B cell (primary cell): Measurements from ENCODE around the gene PDGFRB. TPM values are rescaled to one million over a fixed set of nuclear protein-coding genes. Genes with fewer than 3 reads are reported as not detected.

Experiments used
- ATAC-seq: fragments of 200-7000 bp; cut with Tn5 transposase; one replicate; pipeline ENCODE4 v1.10.0; 2021; ENCODE audit warnings: low read depth, mild to moderate bottlenecking, moderate number of reproducible peaks, moderate library complexity
- CTCF ChIA-PET: fragments of 350-600 bp; sonication (Branson Sonifier 250); formaldehyde crosslinking; loops from one replicate; lab custom pipeline; 2021; ENCODE audit warnings: antibody characterized with exemption, inconsistent platforms; lab: Charles Lee
- POLR2A ChIA-PET: fragments of 350-600 bp; sonication (Branson Sonifier 250); formaldehyde crosslinking; loops from one replicate; lab custom pipeline; 2021; ENCODE audit warnings: antibody characterized with exemption; lab: Charles Lee
- DNase-seq: peaks from one replicate; pipeline ENCODE4 v3.0.0; 2013
- H2AFZ ChIP-seq: 2 replicates; pipeline ENCODE4 v1.6.1; 2012; ENCODE audit warnings: mild to moderate bottlenecking, low read depth, low read length; ENCODE audit not compliant: insufficient read depth, poor library complexity, severe bottlenecking
- H3K27ac ChIP-seq, 2 donors: 1 replicate in 1 of 2; 2 replicates in 1 of 2; pipeline ENCODE4 v1.5.1; 2012 to 2013; ENCODE audit warnings: low read length in 2 of 2, mild to moderate bottlenecking in 2 of 2, moderate library complexity in 1 of 2
- H3K27me3 ChIP-seq, 4 experiments: fragments of 200-600 bp in 1 of 4; sonication (generic) in 1 of 4; replicated peaks in 1 of 4; 1 replicate in 2 of 4; 2 replicates in 2 of 4; pipeline versions ENCODE4 v1.6.1 to v1.7.0; 2013 to 2016; ENCODE audit warnings: low read length in 3 of 4, mild to moderate bottlenecking in 2 of 4, mixed read lengths in 1 of 4, moderate library complexity in 1 of 4; ENCODE audit not compliant: insufficient read depth in 4 of 4, control insufficient read depth in 3 of 4; ENCODE audit errors: control extremely low read depth in 1 of 4
- H3K36me3 ChIP-seq, 2 experiments: replicated peaks in 1 of 2; 1 replicate in 1 of 2; 2 replicates in 1 of 2; pipeline versions ENCODE4 v1.6.1 to v1.7.1; 2013; ENCODE audit warnings: low read length in 1 of 2; ENCODE audit not compliant: insufficient read depth in 2 of 2, control insufficient read depth in 1 of 2; ENCODE audit errors: control extremely low read depth in 1 of 2, extremely low read depth in 1 of 2
- H3K4me1 ChIP-seq, 2 donors: fragments of 200-600 bp in 1 of 2; sonication (generic) in 1 of 2; 1 replicate in 1 of 2; 2 replicates in 1 of 2; pipeline versions ENCODE4 v1.5.1 to v1.6.1; 2013 to 2017; ENCODE audit warnings: low read length in 2 of 2; ENCODE audit not compliant: control insufficient read depth in 2 of 2, insufficient read depth in 2 of 2
- H3K4me2 ChIP-seq: replicated peaks from 2 replicates; pipeline ENCODE3; 2012; ENCODE audit warnings: mild to moderate bottlenecking, low read depth, low read length; ENCODE audit not compliant: poor library complexity, severe bottlenecking
- H3K4me3 ChIP-seq, 5 experiments: fragments of 200-600 bp in 1 of 5; sonication (generic) in 1 of 5; 1 replicate in 3 of 5; 2 replicates in 2 of 5; pipeline versions ENCODE4 v1.5.1 to v1.7.0; 2011 to 2016; ENCODE audit warnings: low read length in 4 of 5, mild to moderate bottlenecking in 4 of 5, low read depth in 2 of 5, control low read depth in 1 of 5, moderate library complexity in 1 of 5; ENCODE audit not compliant: insufficient read depth in 1 of 5; ENCODE audit errors: control extremely low read depth in 1 of 5, extremely low read depth in 1 of 5
- H3K79me2 ChIP-seq: fragments of 200-600 bp; sonication (generic); one replicate; pipeline ENCODE4 v1.6.0; 2016; ENCODE audit warnings: low read length; ENCODE audit not compliant: control insufficient read depth, insufficient read depth
- H3K9ac ChIP-seq: fragments of 200-600 bp; sonication (generic); 2 replicates; pipeline ENCODE4 v1.6.1; 2017; ENCODE audit warnings: mild to moderate bottlenecking, low read length, moderate library complexity
- H3K9me3 ChIP-seq, 3 donors: one replicate each; pipeline versions ENCODE4 v1.6.1 to v1.7.1; 2013; ENCODE audit warnings: low read length in 2 of 3; ENCODE audit not compliant: control insufficient read depth in 2 of 3, insufficient read depth in 1 of 3; ENCODE audit errors: control extremely low read depth in 1 of 3
- H4K20me1 ChIP-seq: 2 replicates; pipeline ENCODE4 v1.6.0; 2012; ENCODE audit warnings: mild to moderate bottlenecking, low read length; ENCODE audit not compliant: insufficient read depth, control insufficient read depth, poor library complexity, severe bottlenecking
- H3K27ac Mint-ChIP-seq: one replicate; pipeline ENCODE4 v1.8.0; 2021; ENCODE audit warnings: mixed read lengths
- H3K27me3 Mint-ChIP-seq: one replicate; pipeline ENCODE4 v1.8.0; 2021; ENCODE audit warnings: mixed read lengths
- H3K4me1 Mint-ChIP-seq: one replicate; pipeline ENCODE4 v1.8.0; 2021; ENCODE audit warnings: mixed read lengths
- H3K4me3 Mint-ChIP-seq: one replicate; pipeline ENCODE4 v1.8.0; 2021; ENCODE audit warnings: mixed read lengths
- H3K9me3 Mint-ChIP-seq: one replicate; pipeline ENCODE4 v1.8.0; 2022; ENCODE audit warnings: mixed read lengths; ENCODE audit not compliant: insufficient read depth
- EZH2 ChIP-seq: IDR thresholded peaks from 2 replicates; pipeline ENCODE4 v1.6.1; 2012; ENCODE audit warnings: borderline replicate concordance, low read depth, mild to moderate bottlenecking, moderate library complexity, low read length; ENCODE audit not compliant: insufficient read depth, poor library complexity, severe bottlenecking
- WGBS: methylation state at CpG from one replicate; pipeline ENCODE4 v1.1.5; 2013; ENCODE audit warnings: missing lambda C conversion rate; ENCODE audit not compliant: insufficient coverage; 5-methylcytosine and 5-hydroxymethylcytosine counted together
- intact Hi-C: fragments of 100-400 bp; cut with micrococcal nuclease; formaldehyde crosslinking; loops from one replicate; pipeline ENCODE4 v1.10.0; 2022
- polyA plus RNA-seq: library from polyadenylated mRNA; depleted of rRNA; stranded (reverse); fragments of >200 nt; gene quantifications from 2 replicates; pipeline ENCODE4 v1.2.3, GENCODE V29; 2012
- total RNA-seq, 2 donors: library from RNA; stranded (reverse); fragments of 120-200 nt in 1 of 2; gene quantifications; 1 replicate in 1 of 2; 2 replicates in 1 of 2; pipeline versions ENCODE4 v1.2.3 to v1.2.4, GENCODE V29; 2013 to 2022
- TF ChIP-seq, protein P1 (sequence below): fragments of 200-600 bp; IDR thresholded peaks from one replicate; pipeline ENCODE4 v1.8.0; 2022; ENCODE audit warnings: antibody characterized with exemption, mild to moderate bottlenecking

PDGFRB gene
- total and polyA plus RNA-seq, 2 donors (not counting 1 experiment from before 2014, with no cell fraction given): 0.42 to 3.6 TPM

DNA sequence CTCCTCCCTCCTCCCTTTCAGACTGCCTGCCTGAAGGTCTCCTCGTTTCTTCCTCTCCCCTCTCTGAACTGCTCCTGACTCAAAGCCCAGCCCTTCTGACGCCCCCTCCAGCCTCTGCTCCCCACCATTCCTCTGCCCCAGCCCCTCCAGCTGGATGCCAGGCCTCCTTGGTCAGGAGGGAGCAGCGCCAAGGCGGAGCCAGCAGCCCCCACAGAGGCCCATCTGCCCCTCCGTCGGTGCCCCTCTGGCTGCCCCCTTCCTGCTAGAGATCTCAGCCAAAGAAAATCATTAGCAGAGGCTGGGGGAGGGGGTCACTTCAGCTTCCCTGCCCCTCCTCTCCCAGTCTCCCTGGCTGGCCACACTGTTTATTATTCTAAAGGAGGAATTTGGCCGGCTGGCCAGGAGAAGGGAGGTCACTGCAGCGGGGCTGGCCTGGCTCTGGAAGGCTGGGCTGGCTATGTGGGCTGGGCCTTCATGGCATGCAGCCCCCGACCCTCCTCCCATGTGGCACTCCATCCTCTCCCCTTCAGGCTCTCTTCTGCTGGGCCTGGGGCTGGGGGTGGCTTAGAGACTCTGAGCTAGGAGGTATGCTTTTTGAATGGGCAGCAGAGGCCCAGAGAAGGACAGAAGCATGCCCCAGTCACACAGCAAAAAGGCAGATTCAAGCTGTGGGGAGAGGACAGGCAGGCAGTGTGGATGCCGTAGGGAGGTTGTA lies 16.9 kb downstream of the PDGFRB start:
- H3K27me3 ChIP-seq: no peaks in the 10 kb centered on the region
- 65% methylated on average over 7 of the region's 10 CpGs for WGBS
- intact Hi-C loops: no loop called here
- no peaks in the 10 kb centered on the region for H3K27me3 Mint-ChIP-seq
- no peak overlapping the region for H3K4me3 Mint-ChIP-seq
- no peak overlapping the region for H3K4me3 ChIP-seq
- H3K9me3 ChIP-seq: no peaks in the 10 kb centered on the region
- H3K9me3 Mint-ChIP-seq: no peaks in the 10 kb centered on the region
- H3K4me1 Mint-ChIP-seq: no peaks in the 10 kb centered on the region
- ATAC-seq (no peak), DNase-seq (no peak)
- H3K9ac ChIP-seq: no peak overlapping the region
- H3K27ac Mint-ChIP-seq: no peak overlapping the region
- H3K27ac ChIP-seq: no peak overlapping the region
- POLR2A ChIA-PET: no interaction called here
- H3K79me2 ChIP-seq: no peaks in the 10 kb centered on the region
- no peaks in the 10 kb centered on the region for H3K36me3 ChIP-seq
- no peak overlapping the region for H2AFZ ChIP-seq
- H3K4me1 ChIP-seq: no peaks in the 10 kb centered on the region
- CTCF ChIA-PET: no interaction called here
- TF ChIP-seq EZH2: no peak
- TF ChIP-seq, protein P1, sequence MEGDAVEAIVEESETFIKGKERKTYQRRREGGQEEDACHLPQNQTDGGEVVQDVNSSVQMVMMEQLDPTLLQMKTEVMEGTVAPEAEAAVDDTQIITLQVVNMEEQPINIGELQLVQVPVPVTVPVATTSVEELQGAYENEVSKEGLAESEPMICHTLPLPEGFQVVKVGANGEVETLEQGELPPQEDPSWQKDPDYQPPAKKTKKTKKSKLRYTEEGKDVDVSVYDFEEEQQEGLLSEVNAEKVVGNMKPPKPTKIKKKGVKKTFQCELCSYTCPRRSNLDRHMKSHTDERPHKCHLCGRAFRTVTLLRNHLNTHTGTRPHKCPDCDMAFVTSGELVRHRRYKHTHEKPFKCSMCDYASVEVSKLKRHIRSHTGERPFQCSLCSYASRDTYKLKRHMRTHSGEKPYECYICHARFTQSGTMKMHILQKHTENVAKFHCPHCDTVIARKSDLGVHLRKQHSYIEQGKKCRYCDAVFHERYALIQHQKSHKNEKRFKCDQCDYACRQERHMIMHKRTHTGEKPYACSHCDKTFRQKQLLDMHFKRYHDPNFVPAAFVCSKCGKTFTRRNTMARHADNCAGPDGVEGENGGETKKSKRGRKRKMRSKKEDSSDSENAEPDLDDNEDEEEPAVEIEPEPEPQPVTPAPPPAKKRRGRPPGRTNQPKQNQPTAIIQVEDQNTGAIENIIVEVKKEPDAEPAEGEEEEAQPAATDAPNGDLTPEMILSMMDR: no peak
- H3K4me2 ChIP-seq: no peak overlapping the region
- no peaks in the 10 kb centered on the region for H4K20me1 ChIP-seq

- CTCF ChIA-PET: no interaction called here
- H3K9me3 Mint-ChIP-seq: no peaks in the 10 kb centered on the region
- TF ChIP-seq, protein P1: no peak
- TF ChIP-seq EZH2: no peak
- intact Hi-C loops: no loop called here
- 95% methylated on average over 5 of the region's 5 CpGs for WGBS
- Histone ChIP-seq H3K9me3 (no peaks in the 10 kb centered on the region), H3K4me2 (no peak overlapping the region), H3K27ac (no peak overlapping the region), H3K9ac (no peak overlapping the region), H3K36me3 (no peaks in the 10 kb centered on the region), H3K27me3 (no peaks in the 10 kb centered on the region), H3K79me2 (no peaks in the 10 kb centered on the region), H3K4me1 (no peaks in the 10 kb centered on the region), H4K20me1 (no peaks in the 10 kb centered on the region), H2AFZ (no peak overlapping the region), H3K4me3 (no peak overlapping the region)
- ATAC-seq (no peak), DNase-seq (no peak)
- no peak overlapping the region for H3K27ac Mint-ChIP-seq
- H3K27me3 Mint-ChIP-seq: no peaks in the 10 kb centered on the region
- POLR2A ChIA-PET: no interaction called here
- no peak overlapping the region for H3K4me3 Mint-ChIP-seq
- H3K4me1 Mint-ChIP-seq: no peaks in the 10 kb centered on the region
Measured at GRCh38 chr5:150137997-150138396, 17.6 kb downstream of the PDGFRB start.
